ENCODE measurements around the gene YWHAQ. TPM values are rescaled to one million over a fixed set of nuclear protein-coding genes. Genes with fewer than 3 reads are reported as not detected.

Gene YWHAQ
- total RNA-seq, 1 experiment from 2014 or later, result 189 TPM

DNA sequence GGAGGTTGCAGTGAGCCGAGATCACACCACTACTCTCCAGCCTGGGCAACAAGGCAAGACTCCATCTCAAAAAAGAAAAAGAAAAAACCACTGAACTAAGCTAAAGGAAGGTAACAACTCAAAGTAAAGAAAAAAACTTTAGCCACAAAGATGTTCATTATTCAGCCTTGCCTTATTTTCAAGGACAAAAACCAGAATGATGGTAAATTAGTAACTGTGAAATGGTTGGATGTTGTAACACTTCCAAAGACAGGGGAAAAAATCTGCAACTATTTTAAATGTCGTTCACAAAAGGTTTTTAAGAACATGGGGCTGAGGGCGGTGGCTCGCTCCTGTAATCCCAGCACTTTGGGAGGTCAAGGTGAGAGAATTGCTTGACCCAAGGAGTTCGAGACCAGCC lies 85.3 kb downstream of the YWHAQ start:
- Histone ChIP-seq H2AFZ (ENCODE audit: low read length) (no peak overlapping the region), H3K9ac (ENCODE audit: low read length) (peak overlapping the region; percentile 50), H3K27ac (ENCODE audit: low read length) (peak overlapping the region; percentile 94), H3K27me3 (ENCODE audit: low read length) (no peaks in the 10 kb centered on the region), H3K79me2 (ENCODE audit: low read length) (peaks cover 99% of the 10 kb centered on the region), H3K4me3 (ENCODE audit: low read length) (peak overlapping the region; percentile 47; the same call in 1 of the 2 replicates), H3K4me1 (ENCODE audit: low read length) (peaks cover 96% of the 10 kb centered on the region), H3K9me2 (replicated peaks; ENCODE audit: insufficient read depth, low read length) (no peaks in the 10 kb centered on the region), H3K9me3 (ENCODE audit: low read length) (no peaks in the 10 kb centered on the region), H4K20me1 (ENCODE audit: insufficient read depth, low read depth, low read length) (no peaks in the 10 kb centered on the region), H3K36me3 (ENCODE audit: insufficient read depth, low read length) (peaks cover 24% of the 10 kb centered on the region), H3K4me2 (ENCODE audit: low read depth, low read length, poor library complexity, severe bottlenecking) (peak overlapping the region; percentile 90)
- DNase-seq, result no peak

- H4K20me1 ChIP-seq (ENCODE audit: insufficient read depth, low read depth, low read length), result no peaks in the 10 kb centered on the region
- peaks cover 28% of the 10 kb centered on the region for H3K36me3 ChIP-seq (ENCODE audit: insufficient read depth, low read length)
- no peaks in the 10 kb centered on the region for H3K9me3 ChIP-seq (ENCODE audit: low read length)
- peak overlapping the region; percentile 90 for H3K4me2 ChIP-seq (ENCODE audit: low read depth, low read length, poor library complexity, severe bottlenecking)
- H3K9me2 ChIP-seq (replicated peaks; ENCODE audit: insufficient read depth, low read length), result no peaks in the 10 kb centered on the region
- no peak overlapping the region; the same call in 1 of the 2 replicates for H3K9ac ChIP-seq (ENCODE audit: low read length)
- peak overlapping the region; percentile 94 for H3K27ac ChIP-seq (ENCODE audit: low read length)
- DNase-seq, result no peak
- no peaks in the 10 kb centered on the region for H3K27me3 ChIP-seq (ENCODE audit: low read length)
- H2AFZ ChIP-seq (ENCODE audit: low read length), result no peak overlapping the region
- peaks cover 96% of the 10 kb centered on the region for H3K4me1 ChIP-seq (ENCODE audit: low read length)
- H3K4me3 ChIP-seq (ENCODE audit: low read length), result no peak overlapping the region
- peaks cover 95% of the 10 kb centered on the region for H3K79me2 ChIP-seq (ENCODE audit: low read length)
Observed at GRCh38 chr2:9543557-9543956, 87.2 kb downstream of the YWHAQ start.

- H3K36me3 ChIP-seq (ENCODE audit: insufficient read depth, low read length), result peaks cover 46% of the 10 kb centered on the region
- no peak overlapping the region for H3K9ac ChIP-seq (ENCODE audit: low read length)
- H3K9me2 ChIP-seq (replicated peaks; ENCODE audit: insufficient read depth, low read length), result no peaks in the 10 kb centered on the region
- DNase-seq, result peak; percentile 58
- no peaks in the 10 kb centered on the region for H3K27me3 ChIP-seq (ENCODE audit: low read length)
- peaks cover 63% of the 10 kb centered on the region for H3K4me1 ChIP-seq (ENCODE audit: low read length)
- H4K20me1 ChIP-seq (ENCODE audit: insufficient read depth, low read depth, low read length), result no peaks in the 10 kb centered on the region
- H3K27ac ChIP-seq (ENCODE audit: low read length), result peak overlapping the region; percentile 76
- H3K9me3 ChIP-seq (ENCODE audit: low read length), result no peaks in the 10 kb centered on the region
- H2AFZ ChIP-seq (ENCODE audit: low read length), result no peak overlapping the region
- peaks cover 91% of the 10 kb centered on the region for H3K79me2 ChIP-seq (ENCODE audit: low read length)
- H3K4me2 ChIP-seq (ENCODE audit: low read depth, low read length, poor library complexity, severe bottlenecking), result peak overlapping the region; percentile 37
- peak overlapping the region; percentile 19; the same call in 1 of the 2 replicates for H3K4me3 ChIP-seq (ENCODE audit: low read length)
Observed at GRCh38 chr2:9539531-9539930, 91.3 kb downstream of the YWHAQ start.

GRCh38 chr2:9538000-9538507 lies 92.7 kb downstream of the YWHAQ start:
- Histone ChIP-seq H3K4me3 (ENCODE audit: low read length) (no peak overlapping the region), H3K9ac (ENCODE audit: low read length) (no peak overlapping the region), H3K27me3 (ENCODE audit: low read length) (no peaks in the 10 kb centered on the region), H4K20me1 (ENCODE audit: insufficient read depth, low read depth, low read length) (no peaks in the 10 kb centered on the region), H3K9me3 (ENCODE audit: low read length) (no peaks in the 10 kb centered on the region), H3K27ac (ENCODE audit: low read length) (peak overlapping the region; percentile 76), H3K36me3 (ENCODE audit: insufficient read depth, low read length) (peaks cover 49% of the 10 kb centered on the region), H3K4me2 (ENCODE audit: low read depth, low read length, poor library complexity, severe bottlenecking) (peak overlapping the region; percentile 50), H3K4me1 (ENCODE audit: low read length) (peaks cover 48% of the 10 kb centered on the region), H2AFZ (ENCODE audit: low read length) (no peak overlapping the region), H3K9me2 (replicated peaks; ENCODE audit: insufficient read depth, low read length) (no peaks in the 10 kb centered on the region), H3K79me2 (ENCODE audit: low read length) (peaks cover 91% of the 10 kb centered on the region)
- DNase-seq, result peak; percentile 69

DNA sequence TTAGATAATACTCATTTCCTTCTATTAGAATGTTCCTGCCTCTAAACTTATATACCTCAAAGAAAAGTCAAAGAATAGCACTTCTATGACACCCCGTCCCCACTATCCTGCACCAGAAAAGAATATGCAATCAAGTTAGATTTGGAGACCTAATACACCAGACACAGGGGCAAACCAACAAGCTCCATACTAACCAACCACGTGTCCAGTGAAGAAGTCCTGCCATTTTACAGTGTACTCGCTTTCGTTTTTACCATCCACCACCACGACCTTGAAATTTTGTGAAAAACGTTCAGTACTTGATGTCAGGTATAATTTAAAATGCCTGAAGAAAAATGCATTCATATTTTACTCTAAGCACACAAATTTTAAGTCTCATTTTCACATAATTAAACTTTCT lies 94.3 kb downstream of the YWHAQ start:
- Histone ChIP-seq H3K4me2 (ENCODE audit: low read depth, low read length, poor library complexity, severe bottlenecking) (no peak overlapping the region), H3K9me2 (replicated peaks; ENCODE audit: insufficient read depth, low read length) (no peaks in the 10 kb centered on the region), H3K9me3 (ENCODE audit: low read length) (no peaks in the 10 kb centered on the region), H3K4me1 (ENCODE audit: low read length) (peaks cover 37% of the 10 kb centered on the region), H4K20me1 (ENCODE audit: insufficient read depth, low read depth, low read length) (no peaks in the 10 kb centered on the region), H3K27me3 (ENCODE audit: low read length) (no peaks in the 10 kb centered on the region), H3K36me3 (ENCODE audit: insufficient read depth, low read length) (peaks cover 47% of the 10 kb centered on the region), H3K27ac (ENCODE audit: low read length) (peak overlapping the region; percentile 2; the same call in 1 of the 2 replicates), H3K4me3 (ENCODE audit: low read length) (no peak overlapping the region), H3K79me2 (ENCODE audit: low read length) (peaks cover 91% of the 10 kb centered on the region), H2AFZ (ENCODE audit: low read length) (no peak overlapping the region), H3K9ac (ENCODE audit: low read length) (no peak overlapping the region)
- no peak for DNase-seq

DNA sequence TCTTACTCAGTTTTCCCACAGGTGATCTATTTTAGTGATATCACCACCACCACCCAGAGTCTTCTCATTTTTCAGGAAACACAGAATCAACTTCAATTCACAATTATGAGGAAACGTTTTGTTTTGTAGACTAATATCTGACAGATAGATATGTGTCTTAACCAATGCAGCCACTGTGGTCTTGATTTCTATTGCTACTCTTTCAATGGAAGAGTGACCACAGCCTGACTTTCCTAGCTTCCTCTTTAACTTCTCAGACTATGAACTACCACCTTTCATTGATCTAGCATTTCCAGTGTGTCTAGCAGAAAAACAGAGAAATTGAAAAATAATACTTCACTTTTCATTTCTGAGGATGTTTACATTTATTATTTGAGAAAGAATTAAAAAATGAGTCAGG lies 95.6 kb downstream of the YWHAQ start:
- no peaks in the 10 kb centered on the region for H3K27me3 ChIP-seq (ENCODE audit: low read length)
- no peaks in the 10 kb centered on the region for H3K9me3 ChIP-seq (ENCODE audit: low read length)
- peaks cover 44% of the 10 kb centered on the region; the same call in 1 of the 2 replicates for H3K36me3 ChIP-seq (ENCODE audit: insufficient read depth, low read length)
- H4K20me1 ChIP-seq (ENCODE audit: insufficient read depth, low read depth, low read length), result no peaks in the 10 kb centered on the region
- H3K9ac ChIP-seq (ENCODE audit: low read length), result no peak overlapping the region
- H2AFZ ChIP-seq (ENCODE audit: low read length), result no peak overlapping the region
- no peaks in the 10 kb centered on the region for H3K9me2 ChIP-seq (replicated peaks; ENCODE audit: insufficient read depth, low read length)
- peaks cover 88% of the 10 kb centered on the region for H3K79me2 ChIP-seq (ENCODE audit: low read length)
- no peak overlapping the region for H3K4me2 ChIP-seq (ENCODE audit: low read depth, low read length, poor library complexity, severe bottlenecking)
- no peak for DNase-seq
- peak overlapping the region; percentile 14; the same call in 1 of the 2 replicates for H3K27ac ChIP-seq (ENCODE audit: low read length)
- H3K4me1 ChIP-seq (ENCODE audit: low read length), result peaks cover 23% of the 10 kb centered on the region
- no peak overlapping the region for H3K4me3 ChIP-seq (ENCODE audit: low read length)

Small RNA genes lying within 50 kb of the gene (small RNA-seq; reads per million reads assigned to genes)
- not detected for gene RF00019

Other genes with a start within 250 kb of the YWHAQ start
- gene ITGB1BP1, start 207.5 kb downstream of the YWHAQ start, total RNA-seq (2014; rRNA removed; shearing (Covaris generic); ENCODE audit: low replicate concordance), result 36.7 and 43.5 TPM in 2 replicates
- 52.5 and 72.6 TPM in 2 replicates for gene CPSF3, start 207.3 kb downstream of the YWHAQ start, total RNA-seq (2014; rRNA removed; shearing (Covaris generic); ENCODE audit: low replicate concordance)
- gene IAH1, start 156.4 kb downstream of the YWHAQ start, total RNA-seq (2014; rRNA removed; shearing (Covaris generic); ENCODE audit: low replicate concordance), result 63.5 and 69.5 TPM in 2 replicates
- 36.6 and 39.8 TPM in 2 replicates for gene ADAM17, start 75.2 kb downstream of the YWHAQ start, total RNA-seq (2014; rRNA removed; shearing (Covaris generic); ENCODE audit: low replicate concordance)
- gene TAF1B, start 212.5 kb upstream of the YWHAQ start, total RNA-seq (2014; rRNA removed; shearing (Covaris generic); ENCODE audit: low replicate concordance), result 17.8 and 58.6 TPM in 2 replicates

All from Karpas-422 (cell line).